Endothelial cell of umbilical vein (primary cell): ENCODE data around the gene CPA2. TPM values are rescaled to one million over a fixed set of nuclear protein-coding genes. Genes with fewer than 3 reads are reported as not detected.

Experiments
- BruUV-seq: library from RNA; stranded (reverse); fragments of 400-500 nt; replicated peaks from 2 replicates; lab custom pipeline; 2021; lab: Mats Ljungman, UMichigan
- CTCF ChIA-PET: fragments of 300-600, 350-600 bp; sonication (Branson Sonifier 250); formaldehyde crosslinking; loops from one replicate; lab custom pipeline; 2021; ENCODE audit warnings: antibody characterized with exemption, inconsistent platforms; lab: Charles Lee
- POLR2A ChIA-PET: fragments of 300-600, 350-600 bp; sonication (Branson Sonifier 250); formaldehyde crosslinking; loops from one replicate; lab custom pipeline; 2021; ENCODE audit warnings: antibody characterized with exemption, inconsistent platforms; lab: Charles Lee
- DNase-seq: peaks from one replicate; pipeline ENCODE4 v3.0.0-alpha.2; 2011; ENCODE audit warnings: low read depth, low spot score
- FAIRE-seq: peaks from 2 replicates; lab custom pipeline; 2011; peaks lifted over from hg19 to GRCh38; lab: Jason Lieb, UNC
- H2AFZ ChIP-seq: 2 replicates; pipeline ENCODE4 v1.6.0; 2012; ENCODE audit warnings: low read depth, low read length, control low read depth, inconsistent platforms
- H3K27ac ChIP-seq: 2 replicates; pipeline ENCODE4 v1.5.1; 2011; ENCODE audit warnings: low read depth, mild to moderate bottlenecking, control low read depth, low read length, moderate library complexity; ENCODE audit not compliant: insufficient read depth
- H3K27me3 ChIP-seq, 2 experiments: 2 replicates each; pipeline versions ENCODE4 v1.6.0 to v1.6.1; 2011; ENCODE audit warnings: low read length in 2 of 2, mixed read lengths in 1 of 2; ENCODE audit not compliant: control insufficient read depth in 2 of 2, insufficient read depth in 2 of 2
- H3K36me3 ChIP-seq, 2 experiments: 2 replicates in 1 of 2; 3 replicates in 1 of 2; pipeline ENCODE4 v1.5.1; 2011; ENCODE audit warnings: low read length in 2 of 2, mild to moderate bottlenecking in 1 of 2, moderate library complexity in 1 of 2; ENCODE audit not compliant: control insufficient read depth in 2 of 2, insufficient read depth in 2 of 2; ENCODE audit errors: extremely low read depth in 1 of 2
- H3K4me1 ChIP-seq: 3 replicates; pipeline ENCODE4 v1.5.1; 2011; ENCODE audit warnings: mild to moderate bottlenecking, low read length; ENCODE audit not compliant: control insufficient read depth, insufficient read depth; ENCODE audit errors: extremely low read depth
- H3K4me2 ChIP-seq: 2 replicates; pipeline ENCODE4 v1.6.1; 2011; ENCODE audit warnings: low read length, control low read depth, mixed read lengths; ENCODE audit not compliant: insufficient read depth
- H3K4me3 ChIP-seq, 3 experiments: fragments of 200-600 bp in 1 of 3; sonication (generic), shearing (Covaris generic) in 1 of 3; replicated peaks in 1 of 3; 2 replicates each; pipeline ENCODE4 v1.5.1; 2011 to 2016; ENCODE audit warnings: control low read depth in 3 of 3, low read length in 3 of 3, mild to moderate bottlenecking in 2 of 3, inconsistent platforms in 1 of 3, low read depth in 1 of 3, moderate library complexity in 1 of 3; ENCODE audit not compliant: insufficient read depth in 1 of 3
- H3K79me2 ChIP-seq: 2 replicates; pipeline ENCODE4 v1.6.0; 2012; ENCODE audit warnings: low read length, inconsistent platforms; ENCODE audit not compliant: control insufficient read depth, insufficient read depth
- H3K9ac ChIP-seq: replicated peaks from 2 replicates; pipeline ENCODE3; 2011; ENCODE audit warnings: low read length, control low read depth; ENCODE audit not compliant: insufficient read depth; ENCODE audit errors: extremely low read depth
- H3K9me1 ChIP-seq: replicated peaks from 3 replicates; pipeline ENCODE4 v1.6.0; 2011; ENCODE audit warnings: mild to moderate bottlenecking, low read length; ENCODE audit not compliant: control insufficient read depth, insufficient read depth; ENCODE audit errors: extremely low read depth
- H3K9me3 ChIP-seq: replicated peaks from 2 replicates; pipeline ENCODE4 v1.5.1; 2012; ENCODE audit warnings: low read length, inconsistent platforms; ENCODE audit not compliant: control insufficient read depth, insufficient read depth
- H4K20me1 ChIP-seq: replicated peaks from 2 replicates; pipeline ENCODE3; 2011; ENCODE audit warnings: mild to moderate bottlenecking, low read length; ENCODE audit not compliant: control insufficient read depth, insufficient read depth; ENCODE audit errors: extremely low read depth
- EZH2 ChIP-seq: IDR thresholded peaks from 2 replicates; pipeline ENCODE4 v1.6.1; 2012; ENCODE audit warnings: borderline replicate concordance, low read depth, mild to moderate bottlenecking, moderate library complexity, low read length, inconsistent platforms; ENCODE audit not compliant: severe bottlenecking
- FOS ChIP-seq: IDR thresholded peaks from 2 replicates; pipeline ENCODE4 v1.6.1; 2011; ENCODE audit warnings: mild to moderate bottlenecking, low read length, moderate library complexity, borderline replicate concordance; ENCODE audit not compliant: insufficient read depth
- GATA2 ChIP-seq: IDR thresholded peaks from 2 replicates; pipeline ENCODE4 v1.7.0; 2011; ENCODE audit warnings: low read depth, mild to moderate bottlenecking, moderate library complexity, mixed read lengths, low read length; ENCODE audit not compliant: insufficient read length, insufficient read depth
- JUN ChIP-seq: IDR thresholded peaks from 2 replicates; pipeline ENCODE4 v1.6.1; 2011; ENCODE audit warnings: borderline replicate concordance, low read depth; ENCODE audit not compliant: insufficient read length, insufficient read depth
- MYC ChIP-seq: IDR thresholded peaks from one replicate; pipeline ENCODE4 v1.6.1; 2011; ENCODE audit warnings: mild to moderate bottlenecking, low read depth, low read length
- POLR2A ChIP-seq: IDR thresholded peaks from 2 replicates; pipeline ENCODE4 v1.6.1; 2012; ENCODE audit warnings: low read depth, mild to moderate bottlenecking, control low read depth, low read length
- POLR2AphosphoS5 ChIP-seq: IDR thresholded peaks from 2 replicates; pipeline ENCODE4 v1.6.1; 2012; ENCODE audit warnings: low read depth, mild to moderate bottlenecking, control low read depth, low read length, moderate library complexity; ENCODE audit not compliant: insufficient read depth
- dilution Hi-C: fragments of 300-500 bp; cut with MboI; formaldehyde crosslinking; loops from one replicate; pipeline ENCODE4 v1.15.0; 2019; ENCODE audit warnings: low sequenced_read_pairs; ENCODE audit not compliant: extremely low pct_ligation_motif_present
- intact Hi-C: fragments of 100-400 bp; cut with micrococcal nuclease; formaldehyde crosslinking; loops from one replicate; pipeline ENCODE4 v1.10.0; 2022
- polyA plus RNA-seq, 4 experiments: library from polyadenylated mRNA; depleted of rRNA in 3 of 4; stranded (reverse) in 3 of 4; unstranded in 1 of 4; fragments of >200 nt; gene quantifications; 2 replicates each; pipeline versions ENCODE4 v1.2.1 to v1.2.3, GENCODE V29; 2011 to 2012; ENCODE audit warnings: missing spikeins in 1 of 4
- total RNA-seq: library from RNA; stranded (reverse); gene quantifications from 2 replicates; pipeline ENCODE4 v1.2.3, GENCODE V29; 2021
- TF ChIP-seq, protein P1 (sequence below), 2 donors: IDR thresholded peaks; 1 replicate in 1 of 2; 2 replicates in 1 of 2; pipeline ENCODE4 v1.5.1; 2011; ENCODE audit warnings: low read length in 2 of 2, mild to moderate bottlenecking in 2 of 2, moderate library complexity in 2 of 2, control low read depth in 1 of 2, inconsistent platforms in 1 of 2, low read depth in 1 of 2; ENCODE audit not compliant: insufficient read depth in 1 of 2; ENCODE audit errors: extremely low read depth in 1 of 2
- TF ChIP-seq, protein P2 (sequence below): IDR thresholded peaks from 2 replicates; pipeline ENCODE4 v1.6.1; 2011; ENCODE audit not compliant: insufficient read depth, insufficient read length

CPA2 gene
- total and polyA plus RNA-seq, 2 donors (not counting 3 experiments of a cell fraction or from before 2014, with no cell fraction given) = not detected

DNA sequence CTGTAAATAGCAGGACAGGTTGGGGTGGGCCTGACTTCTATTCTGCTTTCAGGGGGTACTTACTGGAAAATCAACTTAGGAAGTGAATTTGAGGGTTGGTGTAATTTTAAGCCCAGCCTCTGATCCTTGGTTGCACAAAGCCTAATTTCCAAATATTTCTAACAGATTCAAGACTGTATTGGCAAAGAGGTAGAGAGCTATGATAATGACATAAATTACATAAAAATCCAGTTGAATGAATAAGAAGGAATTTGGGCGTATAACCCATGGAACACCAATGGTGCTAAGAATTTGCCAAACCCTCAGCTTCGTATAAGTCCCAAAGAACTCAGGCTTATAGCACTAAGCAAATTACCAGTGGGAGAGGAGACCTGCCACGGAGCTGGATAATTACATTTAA is 38.2 kb downstream of the CPA2 start:
- dilution Hi-C loops = no loop called here
- no peak for TF ChIP-seq MYC
- TF ChIP-seq POLR2AphosphoS5 = no peak
- TF ChIP-seq JUN = no peak
- no peak for TF ChIP-seq POLR2A
- Histone ChIP-seq H3K9me3 (no peaks in the 10 kb centered on the region), H2AFZ (no peak overlapping the region), H3K27ac (no peak overlapping the region), H4K20me1 (no peaks in the 10 kb centered on the region), H3K9ac (no peak overlapping the region), H3K79me2 (no peaks in the 10 kb centered on the region), H3K4me3 (no peak overlapping the region), H3K9me1 (no peaks in the 10 kb centered on the region), H3K27me3 (peaks cover 0 to 3% of the 10 kb centered on the region in 2 experiments), H3K4me1 (no peaks in the 10 kb centered on the region), H3K4me2 (no peak overlapping the region), H3K36me3 (no peaks in the 10 kb centered on the region)
- CTCF ChIA-PET = interaction anchor here (1.4 kb wide), 1 partner anchor 8 kb away, joined by 4 read pairs; no protein-coding TSS in a partner anchor
- FAIRE-seq (no peak), DNase-seq (no peak)
- BruUV-seq = no TSS peak
- intact Hi-C loops = no loop called here
- POLR2A ChIA-PET = no interaction called here

DNA sequence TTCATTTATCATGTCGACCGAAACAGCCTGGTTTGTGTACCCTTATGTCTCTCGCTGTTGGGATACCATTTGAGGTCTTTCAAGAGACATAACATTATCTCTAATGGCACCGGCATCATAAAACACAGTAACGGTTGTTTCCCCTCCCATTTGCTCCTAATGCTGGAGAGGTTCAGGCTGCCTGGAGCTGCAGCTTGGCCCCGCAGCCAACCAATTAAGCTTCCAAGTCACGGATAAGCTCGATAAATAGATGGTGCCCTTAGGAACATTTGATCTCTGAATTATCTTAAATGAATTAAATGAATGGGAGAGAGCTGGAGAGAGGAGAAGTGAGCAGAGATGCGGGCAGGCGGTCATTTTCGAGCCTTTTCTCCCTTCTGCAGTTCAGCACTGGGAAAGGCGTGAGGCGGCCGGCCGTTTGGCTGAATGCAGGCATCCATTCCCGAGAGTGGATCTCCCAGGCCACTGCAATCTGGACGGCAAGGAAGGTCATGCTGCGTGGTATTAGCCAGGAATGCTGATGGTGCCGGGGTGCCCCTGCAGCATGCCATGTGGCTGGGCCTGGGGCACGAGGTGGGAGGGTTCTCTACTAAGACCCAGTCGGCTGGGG is 38.9 kb downstream of the CPA2 start:
- dilution Hi-C loops (no loop called here), intact Hi-C loops (no loop called here)
- no TSS peak for BruUV-seq
- ChIA-PET CTCF (interaction anchor here (1.4 kb wide), 1 partner anchor 9 kb away, joined by 4 read pairs; no protein-coding TSS in a partner anchor), POLR2A (no interaction called here)
- no peak overlapping the region for H3K27ac ChIP-seq
- no peak overlapping the region for H3K4me3 ChIP-seq
- TF ChIP-seq FOS (no peak), EZH2 (no peak), MYC (no peak), GATA2 (no peak), POLR2A (no peak), POLR2AphosphoS5 (no peak), JUN (no peak)
- TF ChIP-seq, protein P1, sequence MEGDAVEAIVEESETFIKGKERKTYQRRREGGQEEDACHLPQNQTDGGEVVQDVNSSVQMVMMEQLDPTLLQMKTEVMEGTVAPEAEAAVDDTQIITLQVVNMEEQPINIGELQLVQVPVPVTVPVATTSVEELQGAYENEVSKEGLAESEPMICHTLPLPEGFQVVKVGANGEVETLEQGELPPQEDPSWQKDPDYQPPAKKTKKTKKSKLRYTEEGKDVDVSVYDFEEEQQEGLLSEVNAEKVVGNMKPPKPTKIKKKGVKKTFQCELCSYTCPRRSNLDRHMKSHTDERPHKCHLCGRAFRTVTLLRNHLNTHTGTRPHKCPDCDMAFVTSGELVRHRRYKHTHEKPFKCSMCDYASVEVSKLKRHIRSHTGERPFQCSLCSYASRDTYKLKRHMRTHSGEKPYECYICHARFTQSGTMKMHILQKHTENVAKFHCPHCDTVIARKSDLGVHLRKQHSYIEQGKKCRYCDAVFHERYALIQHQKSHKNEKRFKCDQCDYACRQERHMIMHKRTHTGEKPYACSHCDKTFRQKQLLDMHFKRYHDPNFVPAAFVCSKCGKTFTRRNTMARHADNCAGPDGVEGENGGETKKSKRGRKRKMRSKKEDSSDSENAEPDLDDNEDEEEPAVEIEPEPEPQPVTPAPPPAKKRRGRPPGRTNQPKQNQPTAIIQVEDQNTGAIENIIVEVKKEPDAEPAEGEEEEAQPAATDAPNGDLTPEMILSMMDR (IDR thresholded peaks at IDR 0.05; ENCODE audit: extremely low read depth in 1 of 2, insufficient read depth in 1 of 2, low read depth in 1 of 2, low read length in 2 of 2) = no peak
- TF ChIP-seq, protein P2, sequence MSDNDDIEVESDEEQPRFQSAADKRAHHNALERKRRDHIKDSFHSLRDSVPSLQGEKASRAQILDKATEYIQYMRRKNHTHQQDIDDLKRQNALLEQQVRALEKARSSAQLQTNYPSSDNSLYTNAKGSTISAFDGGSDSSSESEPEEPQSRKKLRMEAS = no peak
- no peaks in the 10 kb centered on the region for H3K9me1 ChIP-seq
- no peak overlapping the region for H2AFZ ChIP-seq
- H3K9ac ChIP-seq = no peak overlapping the region
- no peaks in the 10 kb centered on the region for H4K20me1 ChIP-seq
- H3K4me1 ChIP-seq = no peaks in the 10 kb centered on the region
- H3K79me2 ChIP-seq = no peaks in the 10 kb centered on the region
- H3K9me3 ChIP-seq = no peaks in the 10 kb centered on the region
- no peaks in the 10 kb centered on the region for H3K36me3 ChIP-seq
- peaks cover 0 to 3% of the 10 kb centered on the region in 2 experiments for H3K27me3 ChIP-seq
- H3K4me2 ChIP-seq = no peak overlapping the region
- DNase-seq (no peak), FAIRE-seq (no peak)
